DOHH2 (cell line): ENCODE measurements around the gene WNT3.

ENCODE experiments used
- EZH2phosphoT487 ChIP-seq: fragments of 200-600 bp; sonication (generic); IDR thresholded peaks from 2 replicates; pipeline ENCODE4 v1.6.1; 2017; ENCODE audit warnings: borderline replicate concordance, mild to moderate bottlenecking, antibody characterized with exemption, low read length, moderate library complexity, mixed read lengths
- TF ChIP-seq, protein P1 (sequence below): fragments of 200-600 bp; sonication (generic); IDR thresholded peaks from one replicate; pipeline ENCODE4 v1.5.1; 2014; ENCODE audit warnings: antibody characterized with exemption, mild to moderate bottlenecking, low read depth, low read length; ENCODE audit not compliant: poor library complexity, severe bottlenecking

DNA sequence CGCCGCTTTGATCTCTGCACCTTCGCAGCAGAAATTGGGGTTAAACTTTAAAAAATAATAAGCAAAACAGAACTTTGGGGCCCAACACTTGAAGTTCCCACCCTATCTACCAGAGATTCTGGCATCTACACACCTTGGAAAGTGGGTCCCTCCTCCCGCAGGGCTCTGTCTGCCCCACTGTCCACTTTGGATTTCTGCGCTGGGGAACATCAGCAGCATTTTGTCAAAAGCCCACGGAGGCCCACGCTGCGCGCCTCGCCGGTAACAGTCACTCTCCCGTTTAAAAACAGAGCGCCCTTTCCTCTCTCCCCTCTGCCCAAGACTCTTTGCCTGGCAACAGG lies 32.2 kb upstream of the WNT3 start:
- TF ChIP-seq, protein P1, sequence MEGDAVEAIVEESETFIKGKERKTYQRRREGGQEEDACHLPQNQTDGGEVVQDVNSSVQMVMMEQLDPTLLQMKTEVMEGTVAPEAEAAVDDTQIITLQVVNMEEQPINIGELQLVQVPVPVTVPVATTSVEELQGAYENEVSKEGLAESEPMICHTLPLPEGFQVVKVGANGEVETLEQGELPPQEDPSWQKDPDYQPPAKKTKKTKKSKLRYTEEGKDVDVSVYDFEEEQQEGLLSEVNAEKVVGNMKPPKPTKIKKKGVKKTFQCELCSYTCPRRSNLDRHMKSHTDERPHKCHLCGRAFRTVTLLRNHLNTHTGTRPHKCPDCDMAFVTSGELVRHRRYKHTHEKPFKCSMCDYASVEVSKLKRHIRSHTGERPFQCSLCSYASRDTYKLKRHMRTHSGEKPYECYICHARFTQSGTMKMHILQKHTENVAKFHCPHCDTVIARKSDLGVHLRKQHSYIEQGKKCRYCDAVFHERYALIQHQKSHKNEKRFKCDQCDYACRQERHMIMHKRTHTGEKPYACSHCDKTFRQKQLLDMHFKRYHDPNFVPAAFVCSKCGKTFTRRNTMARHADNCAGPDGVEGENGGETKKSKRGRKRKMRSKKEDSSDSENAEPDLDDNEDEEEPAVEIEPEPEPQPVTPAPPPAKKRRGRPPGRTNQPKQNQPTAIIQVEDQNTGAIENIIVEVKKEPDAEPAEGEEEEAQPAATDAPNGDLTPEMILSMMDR = no peak
- TF ChIP-seq EZH2phosphoT487 = no peak
